ENCODE results near the gene KIF11. TPM values are rescaled to one million over a fixed set of nuclear protein-coding genes. Genes with fewer than 3 reads are reported as not detected.

Gene KIF11
- total and polyA plus RNA-seq, 2 of the 4 experiments (the other 2 are of a cell fraction), result 8.8 to 18.3 TPM

DNA sequence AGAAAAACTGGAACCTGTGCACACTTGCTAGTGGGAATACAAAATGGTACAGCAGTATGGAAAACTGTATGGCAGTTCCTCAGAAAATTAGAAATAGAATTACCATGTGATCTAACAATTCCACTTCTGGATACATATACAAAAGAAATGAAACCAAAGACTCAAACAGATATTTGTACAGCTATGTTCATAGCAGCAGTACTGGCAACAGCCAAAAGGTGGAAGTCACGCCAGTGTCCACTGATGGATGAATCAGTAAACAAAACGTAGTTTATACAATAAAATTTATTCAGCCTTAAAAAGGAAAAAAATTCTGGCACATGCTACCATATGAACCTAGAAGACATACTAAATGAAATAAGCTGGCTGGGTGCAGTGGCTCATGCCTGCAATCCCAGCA is 42.0 kb upstream of the KIF11 start:
- POLR2A ChIA-PET (ENCODE audit: unreplicated experiment), result no interaction called here
- no CpG with 5 or more reads among the region's 2 CpGs for WGBS, 2 experiments (ENCODE audit: extremely low coverage in 2 of 2, insufficient read length in 1 of 2)
- peak; percentile 32; the same call in 1 of the 2 replicates for ATAC-seq (ENCODE audit: low read depth)

More for the DNA sequence above, 42.0 kb upstream of the KIF11 start:
- H3K4ac ChIP-seq (ENCODE audit: low read depth, low read length), result no peak overlapping the region
- in situ Hi-C loops (cut with MboI; ENCODE audit: low sequenced_read_pairs) (no loop called here), dilution Hi-C loops (cut with HindIII; ENCODE audit: low sequenced_read_pairs, unreplicated experiment) (no loop called here), intact Hi-C loops (cut with micrococcal nuclease) (no loop called here)
- H3K4me1 ChIP-seq (ENCODE audit: control insufficient read depth, insufficient read depth, low read length), result no peaks in the 10 kb centered on the region
- no peak overlapping the region for H2BK5ac ChIP-seq (ENCODE audit: low read depth, low read length, poor library complexity, severe bottlenecking)
- H3K23ac ChIP-seq (ENCODE audit: low read depth, low read length), result no peak overlapping the region
- H4K91ac ChIP-seq (ENCODE audit: insufficient read depth, low read depth, low read length), result no peak overlapping the region
- no peak for TF ChIP-seq NFE2L2 (IDR thresholded peaks at IDR 0.05; ENCODE audit: low read depth, low read length)
- H3K18ac ChIP-seq (ENCODE audit: low read depth, low read length), result no peak overlapping the region
- peaks cover 5% of the 10 kb centered on the region for H3K9me3 ChIP-seq (ENCODE audit: control insufficient read depth, insufficient read depth, low read length)
- no peak overlapping the region for H3K56ac ChIP-seq (ENCODE audit: extremely low read depth, insufficient read depth, low read length)
- no peak overlapping the region for H4K8ac ChIP-seq (ENCODE audit: low read depth in 2 of 2, low read length in 2 of 2)
- H2AK9ac ChIP-seq (replicated peaks; ENCODE audit: low read depth, low read length, poor library complexity), result no peak overlapping the region
- BruUV-seq (replicated peaks), result no TSS peak
- CTCF ChIA-PET, result no interaction called here
- no peak overlapping the region for H3K4me2 ChIP-seq (ENCODE audit: low read depth, low read length)
- H4K20me1 ChIP-seq (ENCODE audit: insufficient read depth, low read length), result no peaks in the 10 kb centered on the region; the same call in 1 of the 2 replicates
- no peaks in the 10 kb centered on the region for H3K27me3 ChIP-seq (ENCODE audit: control insufficient read depth, insufficient read depth, low read length)
- H3K36me3 ChIP-seq (ENCODE audit: control insufficient read depth, insufficient read depth, low read length), result peaks cover 9% of the 10 kb centered on the region
- no peak overlapping the region for H2BK20ac ChIP-seq (ENCODE audit: low read depth, low read length)
- H2BK120ac ChIP-seq (ENCODE audit: low read depth, low read length), result no peak overlapping the region
- no peak overlapping the region for H3K14ac ChIP-seq (replicated peaks; ENCODE audit: low read depth, low read length)
- no peak overlapping the region for H2BK15ac ChIP-seq (ENCODE audit: low read depth, low read length)
- H2AK5ac ChIP-seq (ENCODE audit: low read depth, low read length), result no peak overlapping the region
- H3K79me1 ChIP-seq (ENCODE audit: low read depth in 1 of 2, low read length in 2 of 2), result peaks cover 13 to 40% of the 10 kb centered on the region in 2 experiments
- H3K27ac ChIP-seq (ENCODE audit: insufficient read depth, low read length), result no peak overlapping the region
- H4K5ac ChIP-seq (ENCODE audit: low read depth, low read length), result no peak overlapping the region
- no peak overlapping the region for H3K4me3 ChIP-seq (ENCODE audit: insufficient read depth, low read depth, low read length)
- H2AFZ ChIP-seq (replicated peaks; ENCODE audit: low read length, poor library complexity), result no peak overlapping the region
- H3K9ac ChIP-seq (ENCODE audit: low read depth, low read length), result no peak overlapping the region
- DNase-seq, result no peak
- H3K9me1 ChIP-seq (ENCODE audit: insufficient read depth, low read length), result peaks cover 4% of the 10 kb centered on the region; the same call in 1 of the 2 replicates
